HS-27A (cell line): ENCODE data around the gene ME3.
A peak's percentile ranks its signal among the peaks of the same experiment; 100 is the strongest.

Experiments used
- DNase-seq: peaks from one replicate; pipeline ENCODE4 v3.0.0-alpha.2; 2012; ENCODE audit warnings: low read depth, missing footprints

ME3 gene

GRCh38 chr11:86487671-86488070 lies 184.7 kb downstream of the ME3 start:
- no peak for DNase-seq

- DNase-seq, result no peak
Observed at GRCh38 chr11:86486261-86487030, 186.0 kb downstream of the ME3 start.

- DNase-seq, result no peak
Observed at GRCh38 chr11:86484795-86485166, 187.6 kb downstream of the ME3 start.

- DNase-seq, result peak; percentile 91
Observed at GRCh38 chr11:86483940-86484794, 188.2 kb downstream of the ME3 start.

DNA sequence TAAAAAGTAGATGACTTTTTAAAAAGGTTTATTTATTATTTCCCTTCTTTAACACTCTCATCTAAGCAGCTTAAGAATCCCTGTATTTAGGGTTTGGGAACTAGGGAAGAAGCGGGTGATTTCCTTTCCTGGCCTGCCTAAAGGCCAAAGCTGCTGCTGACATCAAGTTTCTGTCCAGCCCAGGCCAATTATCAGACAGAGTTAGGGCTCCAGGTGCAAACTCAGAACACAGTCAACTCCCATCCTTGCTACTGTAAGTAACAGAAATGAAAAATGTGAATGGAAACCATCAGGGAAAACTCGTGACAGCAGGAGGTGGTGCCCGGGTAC lies 188.8 kb downstream of the ME3 start:
- DNase-seq, result no peak

GRCh38 chr11:86482692-86483091 lies 189.7 kb downstream of the ME3 start:
- no peak for DNase-seq

- DNase-seq, result no peak
Observed at GRCh38 chr11:86481399-86481798, 191.0 kb downstream of the ME3 start.

DNA sequence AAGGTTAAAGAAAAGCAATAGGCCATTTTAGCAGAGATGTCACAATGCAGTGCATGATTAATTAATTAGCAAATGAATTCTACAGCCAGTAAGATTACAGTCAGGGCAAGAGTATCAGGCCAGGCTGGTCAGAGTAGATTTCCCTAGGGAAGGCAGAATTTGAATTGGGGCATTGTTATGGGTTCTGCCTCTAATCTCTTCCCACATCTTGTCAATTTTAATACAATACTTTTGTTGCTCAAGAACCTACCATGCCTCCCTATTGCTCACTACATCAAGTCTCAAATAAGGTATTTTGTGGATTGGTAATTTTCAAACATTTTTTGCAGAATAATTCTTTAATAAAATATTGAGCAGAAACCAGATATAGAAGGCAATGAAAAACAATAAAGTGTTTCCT lies 194.1 kb downstream of the ME3 start:
- no peak for DNase-seq

DNA sequence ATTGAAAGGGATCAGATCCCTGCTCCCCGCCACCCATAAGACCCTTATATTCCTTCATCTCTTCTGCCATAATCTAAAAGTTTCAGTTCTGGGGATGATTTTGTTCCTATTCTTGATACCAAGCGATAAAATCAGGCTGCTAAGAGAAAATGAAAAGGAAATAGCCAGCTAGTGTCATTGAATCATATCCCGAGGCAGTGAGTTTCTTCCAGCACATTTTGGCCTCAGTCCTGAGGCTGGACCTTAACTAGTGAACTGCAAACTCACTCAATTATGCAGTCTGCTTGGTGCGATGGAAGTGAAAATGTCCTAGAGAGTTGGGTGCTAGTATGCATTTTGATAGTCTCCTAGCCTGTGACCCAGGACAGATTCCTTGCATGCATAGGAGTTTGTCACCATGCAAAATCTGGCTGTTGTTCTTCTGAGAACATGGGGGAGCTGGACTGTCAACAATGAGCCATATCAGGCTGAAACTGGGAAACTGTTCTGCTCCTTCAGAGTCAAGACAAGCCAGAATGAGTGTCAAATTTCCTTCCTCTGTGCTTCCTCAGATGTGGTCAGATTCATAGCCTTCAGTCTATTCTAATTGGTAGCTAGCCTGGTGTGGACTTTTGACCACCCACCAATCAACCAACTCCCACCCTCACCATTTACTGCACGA lies 194.8 kb downstream of the ME3 start:
- no peak for DNase-seq

GRCh38 chr11:86476109-86476861 lies 196.1 kb downstream of the ME3 start:
- no peak for DNase-seq

DNA sequence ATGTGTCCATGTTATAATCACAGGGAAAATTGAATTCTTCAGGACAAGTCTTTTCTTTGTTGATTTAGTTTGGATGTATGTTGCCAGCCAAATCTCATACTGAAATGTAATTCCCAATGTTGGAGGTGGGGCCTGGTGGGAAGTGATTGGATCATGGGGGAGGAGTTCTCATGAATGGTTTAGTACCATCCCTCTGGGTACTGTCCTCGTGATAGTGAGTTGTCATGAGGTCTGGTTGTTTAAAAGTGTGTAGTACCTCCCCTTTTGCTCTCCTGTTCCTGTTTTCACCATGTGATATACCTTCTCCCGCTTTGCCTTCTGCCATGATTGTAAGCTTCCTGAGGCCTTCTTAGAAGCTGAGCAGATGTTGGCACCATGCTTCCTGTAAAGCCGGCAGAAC lies 197.4 kb downstream of the ME3 start:
- DNase-seq, result no peak

- DNase-seq, result no peak
Observed at GRCh38 chr11:86473991-86474833, 198.2 kb downstream of the ME3 start.

- no peak for DNase-seq
Observed at GRCh38 chr11:86469491-86470388, 202.7 kb downstream of the ME3 start.

GRCh38 chr11:86468169-86468568 lies 204.2 kb downstream of the ME3 start:
- DNase-seq, result no peak

DNA sequence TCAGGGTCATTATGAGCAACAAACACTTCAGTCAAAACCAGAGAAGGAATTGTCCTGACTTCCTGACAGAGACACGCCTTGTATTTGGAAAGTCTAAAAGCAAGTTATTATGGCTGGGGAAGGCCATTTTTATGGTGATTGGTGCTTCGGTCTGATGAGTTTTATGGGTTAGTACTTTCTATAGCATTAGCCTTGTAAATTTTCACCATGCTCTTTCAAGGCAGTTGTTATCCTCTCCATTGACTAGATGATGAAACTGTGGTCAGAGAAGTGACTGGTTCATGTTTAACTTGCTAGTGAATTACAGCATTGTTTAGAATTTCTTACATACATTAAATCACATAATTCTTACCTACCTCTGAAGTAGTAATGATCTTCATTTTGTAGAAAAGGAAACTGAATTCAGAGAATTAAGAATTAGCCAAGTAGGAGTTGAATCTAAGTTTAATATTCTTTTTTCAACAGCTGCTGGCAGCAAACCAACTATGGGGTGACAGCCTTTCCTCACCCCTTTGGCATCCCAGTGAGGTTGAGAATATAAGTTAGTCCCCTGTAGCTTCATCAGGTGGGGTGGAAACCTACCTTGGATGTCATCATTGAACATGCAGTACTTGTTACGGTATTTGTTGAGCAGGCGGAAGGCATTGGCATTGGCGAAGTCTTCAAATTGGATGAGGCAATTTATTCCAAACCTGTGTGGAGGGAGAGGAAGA lies 207.8 kb downstream of the ME3 start:
- no peak for DNase-seq

DNA sequence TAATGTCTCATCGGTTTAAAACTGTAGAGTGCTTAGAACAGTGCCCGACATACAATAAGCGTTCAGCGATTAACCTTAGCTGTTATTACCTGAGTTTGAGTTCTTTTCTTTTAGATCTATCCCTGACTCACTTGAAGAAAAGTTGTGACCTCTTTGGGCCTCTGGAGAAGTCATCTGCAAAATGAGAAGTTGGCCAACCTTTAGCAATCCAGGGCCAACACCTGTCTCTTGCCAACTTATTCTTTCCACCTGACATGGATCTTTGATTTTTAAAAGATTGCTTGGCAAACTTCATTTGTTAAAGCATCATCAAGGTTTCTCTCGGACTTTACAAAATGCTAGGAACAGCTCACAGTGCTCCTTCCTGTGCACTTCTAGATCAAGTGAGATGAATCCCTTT lies 208.5 kb downstream of the ME3 start:
- DNase-seq, result no peak

GRCh38 chr11:86463120-86463519 lies 209.3 kb downstream of the ME3 start:
- DNase-seq, result no peak

DNA sequence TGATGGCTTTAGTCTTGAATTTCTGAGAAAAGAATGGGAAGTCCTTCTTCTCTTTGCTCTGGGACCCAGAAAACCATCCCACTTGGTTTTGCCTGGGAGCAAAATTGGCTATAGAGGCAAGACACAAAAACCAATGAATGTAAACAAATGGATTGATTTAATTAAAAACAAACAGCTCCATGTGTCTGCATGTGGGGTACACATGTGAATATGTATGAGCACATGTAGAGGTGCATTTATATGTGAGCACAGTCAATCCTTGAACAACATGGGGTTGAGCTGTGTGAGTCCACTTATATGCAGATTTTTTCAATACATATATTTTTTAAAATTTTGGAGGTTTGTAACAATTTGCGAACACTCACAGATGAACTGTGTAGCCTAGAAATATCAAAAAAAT lies 210.5 kb downstream of the ME3 start:
- DNase-seq, result no peak
